DND-41 (cell line): ENCODE measurements around the gene PTPRN2.
"Not testable (repeated sequence)": the region's sequence is repeated elsewhere in the genome, so short reads cannot be mapped to it uniquely, and the experiment has no call there.

ENCODE experiments used
- ATAC-seq: fragments of 200-7000 bp; cut with Tn5 transposase; 3 replicates; pipeline ENCODE4 v1.9.1; 2021; ENCODE audit warnings: low read depth; ENCODE audit not compliant: insufficient read depth
- DNase-seq: peaks from one replicate; pipeline ENCODE4 v3.0.0-alpha.2; 2020
- H2AFZ ChIP-seq: 2 replicates; pipeline ENCODE4 v1.6.0; 2012; ENCODE audit warnings: low read depth, low read length
- H3K27ac ChIP-seq: 2 replicates; pipeline ENCODE4 v1.5.1; 2012; ENCODE audit warnings: low read length, inconsistent platforms
- H3K27me3 ChIP-seq: fragments of 200-600 bp; sonication (generic); 2 replicates; pipeline ENCODE4 v1.6.0; 2012; ENCODE audit warnings: low read length, mild to moderate bottlenecking, inconsistent platforms; ENCODE audit not compliant: insufficient read depth, poor library complexity
- H3K36me3 ChIP-seq: 2 replicates; pipeline ENCODE4 v1.5.1; 2012; ENCODE audit warnings: low read length, inconsistent platforms; ENCODE audit not compliant: insufficient read depth
- H3K4me1 ChIP-seq: 2 replicates; pipeline ENCODE4 v1.5.1; 2012; ENCODE audit warnings: mild to moderate bottlenecking, low read length; ENCODE audit not compliant: insufficient read depth
- H3K4me2 ChIP-seq: 2 replicates; pipeline ENCODE4 v1.6.0; 2012; ENCODE audit warnings: mild to moderate bottlenecking, moderate library complexity, low read length, inconsistent platforms; ENCODE audit not compliant: insufficient read depth
- H3K4me3 ChIP-seq, 2 experiments: fragments of 200-600 bp in 1 of 2; shearing (Covaris generic) in 1 of 2; 2 replicates each; pipeline ENCODE4 v1.5.1; 2012 to 2016; ENCODE audit warnings: inconsistent platforms in 2 of 2, low read length in 2 of 2, mild to moderate bottlenecking in 2 of 2, low read depth in 1 of 2, moderate library complexity in 1 of 2
- H3K79me2 ChIP-seq: 2 replicates; pipeline ENCODE4 v1.6.0; 2012; ENCODE audit warnings: low read length, inconsistent platforms; ENCODE audit not compliant: insufficient read depth
- H3K9ac ChIP-seq: 2 replicates; pipeline ENCODE4 v1.6.0; 2012; ENCODE audit warnings: low read depth, mild to moderate bottlenecking, inconsistent platforms, low read length, moderate library complexity
- H3K9me3 ChIP-seq: 2 replicates; pipeline ENCODE4 v1.5.1; 2012; ENCODE audit warnings: low read length, moderate library complexity, mild to moderate bottlenecking, inconsistent platforms; ENCODE audit not compliant: insufficient read depth, severe bottlenecking
- H4K20me1 ChIP-seq: 2 replicates; pipeline ENCODE4 v1.6.0; 2012; ENCODE audit warnings: low read length; ENCODE audit not compliant: insufficient read depth
- EZH2 ChIP-seq: IDR thresholded peaks from 3 replicates; pipeline ENCODE4 v1.6.1; 2012; ENCODE audit warnings: borderline replicate concordance, low read depth, mild to moderate bottlenecking, moderate library complexity, low read length, inconsistent platforms; ENCODE audit not compliant: severe bottlenecking
- TF ChIP-seq, protein P1 (sequence below): IDR thresholded peaks from 2 replicates; pipeline ENCODE4 v1.5.1; 2012; ENCODE audit warnings: borderline replicate concordance, low read length, moderate library complexity, mild to moderate bottlenecking; ENCODE audit not compliant: poor library complexity, severe bottlenecking; ENCODE audit errors: extremely low read depth

The PTPRN2 gene

DNA sequence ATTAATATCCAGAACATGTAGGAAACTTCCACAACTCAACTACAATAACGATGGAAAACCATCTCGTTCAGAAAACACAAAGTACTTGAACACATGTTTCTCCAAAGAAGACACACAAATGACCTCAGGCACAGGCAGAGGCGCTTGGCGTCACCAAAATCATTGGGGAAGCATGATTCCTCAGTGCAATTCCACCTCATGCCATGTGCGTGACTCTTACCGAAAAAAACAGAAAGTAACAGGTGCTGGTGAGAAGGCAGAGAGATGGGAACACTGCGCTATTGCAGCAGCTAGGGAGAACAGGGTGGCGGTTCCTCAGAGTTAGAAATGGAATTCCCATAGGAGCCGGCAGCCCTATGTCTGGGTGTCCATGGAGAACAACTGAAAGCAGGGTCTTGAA is 860.9 kb downstream of the PTPRN2 start:
- Histone ChIP-seq H3K27me3 (peaks cover 8% of the 10 kb centered on the region), H3K9me3 (no peaks in the 10 kb centered on the region), H3K4me3 (no peak overlapping the region), H2AFZ (no peak overlapping the region), H3K9ac (no peak overlapping the region), H4K20me1 (no peaks in the 10 kb centered on the region), H3K4me1 (no peaks in the 10 kb centered on the region), H3K79me2 (no peaks in the 10 kb centered on the region), H3K36me3 (no peaks in the 10 kb centered on the region), H3K4me2 (no peak overlapping the region), H3K27ac (no peak overlapping the region)
- no peak for DNase-seq
- TF ChIP-seq, protein P1, sequence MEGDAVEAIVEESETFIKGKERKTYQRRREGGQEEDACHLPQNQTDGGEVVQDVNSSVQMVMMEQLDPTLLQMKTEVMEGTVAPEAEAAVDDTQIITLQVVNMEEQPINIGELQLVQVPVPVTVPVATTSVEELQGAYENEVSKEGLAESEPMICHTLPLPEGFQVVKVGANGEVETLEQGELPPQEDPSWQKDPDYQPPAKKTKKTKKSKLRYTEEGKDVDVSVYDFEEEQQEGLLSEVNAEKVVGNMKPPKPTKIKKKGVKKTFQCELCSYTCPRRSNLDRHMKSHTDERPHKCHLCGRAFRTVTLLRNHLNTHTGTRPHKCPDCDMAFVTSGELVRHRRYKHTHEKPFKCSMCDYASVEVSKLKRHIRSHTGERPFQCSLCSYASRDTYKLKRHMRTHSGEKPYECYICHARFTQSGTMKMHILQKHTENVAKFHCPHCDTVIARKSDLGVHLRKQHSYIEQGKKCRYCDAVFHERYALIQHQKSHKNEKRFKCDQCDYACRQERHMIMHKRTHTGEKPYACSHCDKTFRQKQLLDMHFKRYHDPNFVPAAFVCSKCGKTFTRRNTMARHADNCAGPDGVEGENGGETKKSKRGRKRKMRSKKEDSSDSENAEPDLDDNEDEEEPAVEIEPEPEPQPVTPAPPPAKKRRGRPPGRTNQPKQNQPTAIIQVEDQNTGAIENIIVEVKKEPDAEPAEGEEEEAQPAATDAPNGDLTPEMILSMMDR = no peak
- no peak for TF ChIP-seq EZH2
- no peak for ATAC-seq

DNA sequence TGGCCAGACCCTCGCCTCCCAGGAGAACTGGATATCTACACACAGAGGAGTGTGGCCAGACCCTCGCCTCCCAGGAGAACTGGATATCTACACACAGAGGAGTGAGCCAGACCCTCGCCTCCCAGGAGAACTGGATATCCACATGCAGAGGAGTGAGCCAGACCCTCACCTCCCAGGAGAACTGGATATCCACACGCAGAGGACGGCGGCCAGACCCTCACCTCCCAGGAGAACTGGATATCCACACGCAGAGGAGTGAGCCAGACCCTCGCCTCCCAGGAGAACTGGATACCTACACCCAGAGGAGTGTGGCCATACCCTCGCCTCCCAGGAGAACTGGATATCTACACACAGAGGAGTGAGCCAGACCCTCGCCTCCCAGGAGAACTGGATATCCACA is 862.3 kb downstream of the PTPRN2 start:
- H3K9ac ChIP-seq, H3K9me3 ChIP-seq, H3K4me3 ChIP-seq, H4K20me1 ChIP-seq, H3K27me3 ChIP-seq, H3K79me2 ChIP-seq, H3K4me2 ChIP-seq, H2AFZ ChIP-seq, H3K36me3 ChIP-seq, H3K27ac ChIP-seq, ATAC-seq, H3K4me1 ChIP-seq, DNase-seq: not testable (repeated sequence)

DNA sequence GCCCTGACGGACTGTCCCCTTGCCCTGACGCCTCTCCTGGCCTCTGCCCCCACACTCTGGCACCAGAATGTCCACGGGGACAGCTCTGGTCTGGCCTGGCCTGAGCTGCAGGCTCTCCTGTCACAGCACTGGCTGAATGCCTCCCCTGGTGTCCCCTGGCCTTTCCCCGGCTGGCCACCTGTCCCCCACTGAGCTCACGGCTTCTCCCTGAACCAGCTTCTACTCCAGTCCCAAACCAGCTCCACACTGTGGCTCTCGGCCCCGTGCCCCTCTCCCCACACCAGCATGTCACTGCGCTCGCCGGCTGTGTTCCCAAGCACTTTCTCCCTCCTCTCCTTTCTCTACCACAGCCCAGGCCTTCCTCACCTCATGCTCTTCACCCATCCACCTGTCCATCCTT is 864.4 kb downstream of the PTPRN2 start:
- peaks cover 8% of the 10 kb centered on the region for H3K27me3 ChIP-seq
- no peak overlapping the region for H3K4me2 ChIP-seq
- H3K79me2 ChIP-seq = no peaks in the 10 kb centered on the region
- DNase-seq (no peak), ATAC-seq (no peak)
- H3K36me3 ChIP-seq = no peaks in the 10 kb centered on the region
- no peak overlapping the region for H2AFZ ChIP-seq
- no peak for TF ChIP-seq EZH2
- TF ChIP-seq, protein P1 = no peak
- no peak overlapping the region for H3K27ac ChIP-seq
- H3K4me3 ChIP-seq = no peak overlapping the region
- no peaks in the 10 kb centered on the region for H4K20me1 ChIP-seq
- no peak overlapping the region for H3K9ac ChIP-seq
- no peaks in the 10 kb centered on the region for H3K4me1 ChIP-seq
- no peaks in the 10 kb centered on the region for H3K9me3 ChIP-seq

DNA sequence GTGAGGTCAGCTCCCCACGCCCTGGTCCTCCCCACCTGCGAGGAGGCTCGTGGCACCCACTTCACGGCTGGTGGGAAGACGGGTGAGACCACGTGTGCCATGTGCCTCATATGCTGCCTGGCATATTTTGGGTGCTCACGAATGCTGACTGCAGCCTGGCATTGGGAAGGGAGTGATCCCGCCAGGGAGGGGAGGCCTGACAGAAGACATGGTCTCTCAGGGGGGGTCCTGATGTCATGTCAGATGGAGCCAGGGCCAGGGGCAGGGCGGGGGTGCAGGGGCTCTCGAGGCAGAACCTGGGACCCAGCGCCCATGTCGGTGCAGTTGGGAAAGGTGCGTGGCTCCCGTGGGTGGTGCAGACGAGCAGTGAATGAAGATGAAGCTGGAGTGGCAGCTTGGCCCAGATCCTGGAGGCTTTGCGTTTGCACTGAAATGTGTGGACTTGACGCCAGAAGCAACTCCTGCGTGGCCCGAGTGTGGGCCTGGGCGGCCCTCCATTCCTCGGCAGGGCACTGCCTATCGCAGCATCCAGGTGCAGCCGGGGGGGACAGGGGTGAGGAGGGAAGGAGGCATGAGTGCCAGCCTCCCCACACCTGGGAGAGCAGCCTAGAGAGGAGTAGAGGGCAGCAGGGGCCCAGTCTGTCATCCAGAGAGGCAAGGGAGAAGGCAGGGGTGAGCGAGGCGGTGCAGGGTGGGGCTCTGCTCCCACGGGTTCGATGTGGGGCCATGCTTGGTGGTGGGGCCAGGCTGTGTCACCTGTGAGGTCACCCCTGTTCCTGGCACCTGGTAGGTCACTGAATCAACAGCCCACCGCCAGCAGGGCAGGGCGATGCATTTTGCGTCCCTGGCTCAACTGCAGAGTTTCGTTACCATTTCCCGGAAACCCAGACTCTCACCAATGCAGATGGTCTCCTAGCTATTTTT is 865.2 kb downstream of the PTPRN2 start:
- no peak overlapping the region for H3K4me3 ChIP-seq
- no peaks in the 10 kb centered on the region for H3K36me3 ChIP-seq
- H3K4me1 ChIP-seq = no peaks in the 10 kb centered on the region
- H3K9ac ChIP-seq = no peak overlapping the region
- H3K79me2 ChIP-seq = no peaks in the 10 kb centered on the region
- no peak overlapping the region for H3K4me2 ChIP-seq
- peaks cover 8% of the 10 kb centered on the region for H3K27me3 ChIP-seq
- ATAC-seq (no peak), DNase-seq (no peak)
- no peak for TF ChIP-seq EZH2
- TF ChIP-seq, protein P1 = no peak
- H4K20me1 ChIP-seq = no peaks in the 10 kb centered on the region
- H3K27ac ChIP-seq = no peak overlapping the region
- no peak overlapping the region for H2AFZ ChIP-seq
- no peaks in the 10 kb centered on the region for H3K9me3 ChIP-seq
